H9 (cell line): ENCODE measurements around the gene CDK12. TPM values are rescaled to one million over a fixed set of nuclear protein-coding genes. Genes with fewer than 3 reads are reported as not detected.
A peak's percentile ranks its signal among the peaks of the same experiment; 100 is the strongest.

Experiments used
- DNase-seq: peaks from one replicate; pipeline ENCODE4 v3.0.0-alpha.2; 2017
- H2AFZ ChIP-seq: one replicate; pipeline ENCODE4 v1.6.1; 2013; ENCODE audit warnings: mild to moderate bottlenecking, low read length, control low read depth, moderate library complexity
- H2AK5ac ChIP-seq: 2 replicates; pipeline ENCODE4 v1.6.1; 2013; ENCODE audit warnings: low read length, control low read depth, mixed read lengths; ENCODE audit not compliant: insufficient read length
- H2BK120ac ChIP-seq: one replicate; pipeline ENCODE4 v1.6.1; 2013; ENCODE audit warnings: low read depth, mild to moderate bottlenecking, low read length, control low read depth, inconsistent platforms; ENCODE audit not compliant: poor library complexity, severe bottlenecking
- H2BK12ac ChIP-seq: 2 replicates; pipeline ENCODE4 v1.6.1; 2013; ENCODE audit warnings: low read length, control low read depth, mixed read lengths, low read depth; ENCODE audit not compliant: insufficient read length
- H2BK15ac ChIP-seq: 2 replicates; pipeline ENCODE4 v1.6.1; 2013; ENCODE audit warnings: low read depth, low read length, control low read depth
- H2BK20ac ChIP-seq: one replicate; pipeline ENCODE4 v1.6.1; 2013; ENCODE audit warnings: low read depth, mild to moderate bottlenecking, low read length, control low read depth, inconsistent platforms; ENCODE audit not compliant: poor library complexity, severe bottlenecking
- H2BK5ac ChIP-seq: 2 replicates; pipeline ENCODE4 v1.6.1; 2013; ENCODE audit warnings: low read length, control low read depth, mixed read lengths; ENCODE audit not compliant: insufficient read length
- H3K14ac ChIP-seq: 2 replicates; pipeline ENCODE4 v1.6.1; 2013; ENCODE audit warnings: low read length, control low read depth; ENCODE audit not compliant: insufficient read depth
- H3K18ac ChIP-seq: 2 replicates; pipeline ENCODE4 v1.6.1; 2013; ENCODE audit warnings: low read depth, mild to moderate bottlenecking, mixed read lengths, low read length, control low read depth; ENCODE audit not compliant: insufficient read length
- H3K23ac ChIP-seq: 2 replicates; pipeline ENCODE4 v1.6.1; 2013; ENCODE audit warnings: low read length, control low read depth, mixed read lengths, low read depth; ENCODE audit not compliant: insufficient read length
- H3K23me2 ChIP-seq: 2 replicates; pipeline ENCODE4 v1.6.1; 2013; ENCODE audit warnings: low read depth, mild to moderate bottlenecking, mixed read lengths, low read length, control low read depth; ENCODE audit not compliant: insufficient read length, poor library complexity, severe bottlenecking
- H3K27ac ChIP-seq: 2 replicates; pipeline ENCODE4 v1.5.1; 2013; ENCODE audit warnings: low read length, control low read depth, mixed read lengths, low read depth; ENCODE audit not compliant: insufficient read length
- H3K27me3 ChIP-seq: 2 replicates; pipeline ENCODE4 v1.6.1; 2013; ENCODE audit warnings: low read length, control low read depth, inconsistent platforms; ENCODE audit not compliant: insufficient read depth
- H3K4ac ChIP-seq: 2 replicates; pipeline ENCODE4 v1.6.1; 2013; ENCODE audit warnings: low read depth, mild to moderate bottlenecking, control low read depth, inconsistent platforms, low read length, moderate library complexity
- H3K4me1 ChIP-seq: 2 replicates; pipeline ENCODE4 v1.6.1; 2013; ENCODE audit warnings: low read length, control low read depth, inconsistent platforms; ENCODE audit not compliant: insufficient read depth
- H3K4me2 ChIP-seq: 2 replicates; pipeline ENCODE4 v1.6.1; 2013; ENCODE audit warnings: low read length, control low read depth, mixed read lengths; ENCODE audit not compliant: insufficient read length, insufficient read depth
- H3K56ac ChIP-seq: 2 replicates; pipeline ENCODE4 v1.6.1; 2013; ENCODE audit warnings: low read depth, mild to moderate bottlenecking, mixed read lengths, low read length, control low read depth; ENCODE audit not compliant: insufficient read length
- H3K79me1 ChIP-seq: 2 replicates; pipeline ENCODE4 v1.6.1; 2013; ENCODE audit warnings: low read depth, mild to moderate bottlenecking, moderate library complexity, low read length, control low read depth, inconsistent platforms; ENCODE audit not compliant: insufficient read depth, poor library complexity, severe bottlenecking
- H3K79me2 ChIP-seq: 2 replicates; pipeline ENCODE4 v1.6.1; 2013; ENCODE audit warnings: low read length, control low read depth, inconsistent platforms; ENCODE audit not compliant: insufficient read depth
- H3K9ac ChIP-seq: 2 replicates; pipeline ENCODE4 v1.6.1; 2013; ENCODE audit warnings: low read length, control low read depth, mixed read lengths; ENCODE audit not compliant: insufficient read length; ENCODE audit errors: extremely low read depth
- H3K9me3 ChIP-seq: one replicate; pipeline ENCODE4 v1.6.1; 2013; ENCODE audit warnings: low read depth, low read length, inconsistent platforms; ENCODE audit not compliant: control insufficient read depth
- H3T11ph ChIP-seq: one replicate; pipeline ENCODE4 v1.6.1; 2013; ENCODE audit warnings: mild to moderate bottlenecking, low read length, control low read depth, inconsistent platforms
- H4K20me1 ChIP-seq: one replicate; pipeline ENCODE4 v1.6.1; 2013; ENCODE audit not compliant: control insufficient read depth, insufficient read length, insufficient read depth
- H4K5ac ChIP-seq: 2 replicates; pipeline ENCODE4 v1.6.1; 2013; ENCODE audit warnings: low read depth, mild to moderate bottlenecking, mixed read lengths, low read length, control low read depth; ENCODE audit not compliant: insufficient read length
- H4K8ac ChIP-seq: replicated peaks from 2 replicates; pipeline ENCODE4 v1.6.1; 2013; ENCODE audit warnings: low read length, control low read depth, mixed read lengths, low read depth; ENCODE audit not compliant: insufficient read length
- H4K91ac ChIP-seq: 2 replicates; pipeline ENCODE4 v1.6.1; 2013; ENCODE audit warnings: low read depth, mild to moderate bottlenecking, moderate library complexity, mixed read lengths, low read length, control low read depth; ENCODE audit not compliant: insufficient read length
- H3K27ac Mint-ChIP-seq, 3 experiments: 2 replicates in 2 of 3; 3 replicates in 1 of 3; pipeline ENCODE4 v1.8.0; 2020 to 2021; ENCODE audit warnings: mixed read lengths in 3 of 3, mild to moderate bottlenecking in 1 of 3, moderate library complexity in 1 of 3
- H3K27me3 Mint-ChIP-seq: 2 replicates; pipeline ENCODE4 v1.8.0; 2021; ENCODE audit warnings: low read depth, mild to moderate bottlenecking, moderate library complexity, mixed read lengths
- H3K36me3 Mint-ChIP-seq, 3 experiments: 2 replicates in 2 of 3; 3 replicates in 1 of 3; pipeline ENCODE4 v1.8.0; 2020 to 2021; ENCODE audit warnings: low read depth in 3 of 3, mixed read lengths in 3 of 3; ENCODE audit not compliant: insufficient read depth in 1 of 3
- H3K4me1 Mint-ChIP-seq, 2 experiments: 2 replicates each; pipeline ENCODE4 v1.8.0; 2020; ENCODE audit warnings: mixed read lengths in 2 of 2
- H3K4me3 Mint-ChIP-seq, 2 experiments: 2 replicates in 1 of 2; 3 replicates in 1 of 2; pipeline ENCODE4 v1.8.0; 2020 to 2021; ENCODE audit warnings: mild to moderate bottlenecking in 2 of 2, mixed read lengths in 2 of 2, moderate library complexity in 1 of 2
- H3K9me3 Mint-ChIP-seq, 2 experiments: 2 replicates in 1 of 2; 3 replicates in 1 of 2; pipeline ENCODE4 v1.8.0; 2020; ENCODE audit warnings: mild to moderate bottlenecking in 2 of 2, mixed read lengths in 2 of 2, moderate library complexity in 1 of 2
- WGBS: extraction: QIAGEN DNeasy Blood & Tissue Kit; methylation state at CpG from one replicate; pipeline ENCODE4 v1.1.7; 2013; ENCODE audit warnings: missing lambda C conversion rate, low lambda C conversion rate, mixed read lengths; ENCODE audit not compliant: insufficient read length; ENCODE audit errors: extremely low coverage; 5-methylcytosine and 5-hydroxymethylcytosine counted together
- total RNA-seq: library from RNA; stranded (reverse); gene quantifications from 2 replicates; pipeline ENCODE4 v1.2.1, GENCODE V29; 2021
- TF ChIP-seq, protein P1 (sequence below): fragments of 200-600 bp; sonication (generic); conservative IDR thresholded peaks from 3 replicates; pipeline ENCODE4 v1.8.0; 2021; ENCODE audit warnings: antibody characterized with exemption, mild to moderate bottlenecking

Gene CDK12
- total RNA-seq, 1 experiment from 2014 or later = 87.6 TPM

DNA sequence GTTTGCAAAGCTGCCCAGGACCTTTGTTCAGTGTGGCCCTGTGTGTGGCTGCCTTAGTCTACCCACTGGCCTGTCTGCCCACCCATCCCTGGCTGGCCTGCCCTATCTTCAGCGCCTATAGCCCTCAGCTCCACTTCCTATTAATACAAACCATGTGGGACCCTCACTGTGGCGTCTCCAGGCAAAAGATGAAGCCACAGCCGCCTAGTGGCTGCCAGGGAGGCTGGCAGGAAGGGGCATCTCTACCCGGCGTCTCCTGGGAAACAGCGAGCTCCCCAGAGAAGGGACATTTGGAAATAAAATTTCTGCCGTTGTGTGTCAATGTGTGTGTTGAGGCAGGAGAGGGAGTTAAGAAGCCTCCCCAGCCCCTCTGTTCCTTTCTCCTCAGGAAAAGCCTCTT lies 114.9 kb downstream of the CDK12 start:
- Histone ChIP-seq H2AFZ (no peak overlapping the region), H3K4ac (no peak overlapping the region), H4K91ac (no peak overlapping the region), H3T11ph (no peak overlapping the region), H3K27me3 (no peaks in the 10 kb centered on the region), H3K18ac (no peak overlapping the region), H3K4me2 (no peak overlapping the region), H2BK5ac (no peak overlapping the region), H4K5ac (no peak overlapping the region), H3K79me2 (no peaks in the 10 kb centered on the region), H2BK15ac (no peak overlapping the region), H3K27ac (no peak overlapping the region), H3K56ac (no peak overlapping the region), H3K9me3 (no peaks in the 10 kb centered on the region), H3K14ac (no peak overlapping the region), H2BK120ac (no peak overlapping the region), H3K9ac (no peak overlapping the region), H3K79me1 (no peaks in the 10 kb centered on the region), H4K20me1 (no peaks in the 10 kb centered on the region), H4K8ac (no peak overlapping the region), H3K23me2 (peaks cover 3% of the 10 kb centered on the region), H2BK20ac (no peak overlapping the region), H3K23ac (no peak overlapping the region), H2AK5ac (no peak overlapping the region), H3K4me1 (peaks cover 12% of the 10 kb centered on the region), H2BK12ac (no peak overlapping the region)
- DNase-seq = peak; percentile 79
- no peak overlapping the region for H3K27ac Mint-ChIP-seq
- TF ChIP-seq, protein P1, sequence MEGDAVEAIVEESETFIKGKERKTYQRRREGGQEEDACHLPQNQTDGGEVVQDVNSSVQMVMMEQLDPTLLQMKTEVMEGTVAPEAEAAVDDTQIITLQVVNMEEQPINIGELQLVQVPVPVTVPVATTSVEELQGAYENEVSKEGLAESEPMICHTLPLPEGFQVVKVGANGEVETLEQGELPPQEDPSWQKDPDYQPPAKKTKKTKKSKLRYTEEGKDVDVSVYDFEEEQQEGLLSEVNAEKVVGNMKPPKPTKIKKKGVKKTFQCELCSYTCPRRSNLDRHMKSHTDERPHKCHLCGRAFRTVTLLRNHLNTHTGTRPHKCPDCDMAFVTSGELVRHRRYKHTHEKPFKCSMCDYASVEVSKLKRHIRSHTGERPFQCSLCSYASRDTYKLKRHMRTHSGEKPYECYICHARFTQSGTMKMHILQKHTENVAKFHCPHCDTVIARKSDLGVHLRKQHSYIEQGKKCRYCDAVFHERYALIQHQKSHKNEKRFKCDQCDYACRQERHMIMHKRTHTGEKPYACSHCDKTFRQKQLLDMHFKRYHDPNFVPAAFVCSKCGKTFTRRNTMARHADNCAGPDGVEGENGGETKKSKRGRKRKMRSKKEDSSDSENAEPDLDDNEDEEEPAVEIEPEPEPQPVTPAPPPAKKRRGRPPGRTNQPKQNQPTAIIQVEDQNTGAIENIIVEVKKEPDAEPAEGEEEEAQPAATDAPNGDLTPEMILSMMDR = peak; percentile 80
- peaks cover 0 to 3% of the 10 kb centered on the region in 2 experiments; a peak in 2 of 5 replicates for H3K9me3 Mint-ChIP-seq
- H3K4me1 Mint-ChIP-seq = peaks cover 37 to 43% of the 10 kb centered on the region in 2 experiments
- H3K4me3 Mint-ChIP-seq = no peak overlapping the region
- H3K27me3 Mint-ChIP-seq = peaks cover 48% of the 10 kb centered on the region
- peaks cover 0 to 6% (median 2%) of the 10 kb centered on the region in 3 experiments; a peak in 3 of 7 replicates for H3K36me3 Mint-ChIP-seq
- no CpG with 5 or more reads among the region's 7 CpGs for WGBS
